Duodenal mucosa (tissue), 2 donors: ENCODE results near the gene SLC18B1.

Source experiments
- H3K27ac ChIP-seq: one replicate; pipeline ENCODE4 v1.7.0; 2013; ENCODE audit warnings: low read depth, low read length
- H3K27me3 ChIP-seq, 2 donors: one replicate each; pipeline ENCODE4 v1.7.0; 2013; ENCODE audit warnings: low read length in 2 of 2, control low read depth in 1 of 2; ENCODE audit not compliant: insufficient read depth in 2 of 2, control insufficient read depth in 1 of 2
- H3K36me3 ChIP-seq, 2 donors: one replicate each; pipeline ENCODE4 v1.7.0; 2013; ENCODE audit warnings: low read length in 2 of 2, control low read depth in 1 of 2; ENCODE audit not compliant: insufficient read depth in 2 of 2, control insufficient read depth in 1 of 2
- H3K4me1 ChIP-seq, 2 donors: one replicate each; pipeline ENCODE4 v1.7.0; 2013; ENCODE audit warnings: low read length in 2 of 2, control low read depth in 1 of 2; ENCODE audit not compliant: insufficient read depth in 2 of 2, control insufficient read depth in 1 of 2
- H3K4me3 ChIP-seq, 2 donors: one replicate each; pipeline ENCODE4 v1.7.0; 2013; ENCODE audit warnings: low read length in 2 of 2, low read depth in 1 of 2
- H3K9ac ChIP-seq, 2 donors: one replicate each; pipeline ENCODE4 v1.7.0; 2013; ENCODE audit warnings: low read length in 2 of 2, low read depth in 1 of 2
- H3K9me3 ChIP-seq, 2 donors: one replicate each; pipeline ENCODE4 v1.7.0; 2013; ENCODE audit warnings: low read length in 2 of 2, control low read depth in 1 of 2; ENCODE audit not compliant: control insufficient read depth in 1 of 2

Gene SLC18B1

DNA sequence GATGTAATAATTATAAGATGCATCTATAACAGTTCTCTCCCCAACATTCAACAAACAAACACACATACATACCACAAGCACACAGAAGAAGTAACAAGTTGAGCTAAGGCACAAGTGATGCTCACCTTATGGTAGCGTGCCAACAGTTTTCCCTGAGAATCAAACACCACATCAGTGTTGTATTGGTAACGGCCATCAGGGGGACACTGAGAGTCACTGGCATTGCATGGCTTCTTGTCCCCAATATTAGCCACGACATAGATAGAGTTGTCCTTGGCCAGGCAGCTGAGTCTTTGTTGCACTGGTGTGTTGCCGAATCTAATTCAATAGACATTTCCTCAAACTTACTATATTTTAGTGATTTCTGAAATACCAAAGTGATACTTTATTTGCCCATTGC is 69.8 kb downstream of the SLC18B1 start:
- Histone ChIP-seq H3K9me3 (no peaks in the 10 kb centered on the region), H3K9ac (no peak overlapping the region), H3K27ac (no peak overlapping the region), H3K27me3 (no peaks in the 10 kb centered on the region), H3K36me3 (no peaks in the 10 kb centered on the region), H3K4me3 (no peak overlapping the region), H3K4me1 (no peaks in the 10 kb centered on the region)

DNA sequence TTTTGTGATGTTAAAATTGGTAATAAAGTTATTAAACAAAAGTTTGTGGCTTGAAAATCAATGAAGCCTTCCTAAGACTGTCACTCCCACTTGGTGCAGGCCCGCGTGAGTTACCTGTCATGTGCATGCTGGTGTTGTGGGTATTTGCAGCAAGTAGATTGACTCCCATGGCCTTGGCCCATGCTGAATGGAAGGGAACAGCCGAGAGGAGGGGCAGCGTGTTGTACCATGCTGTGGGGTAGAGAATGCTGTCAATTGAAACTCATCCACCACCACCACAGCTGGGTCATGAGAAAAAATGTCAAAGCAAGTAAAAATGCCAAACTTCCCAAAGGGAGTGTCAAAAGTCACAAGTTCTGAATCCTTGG is 71.8 kb downstream of the SLC18B1 start:
- Histone ChIP-seq H3K4me3 (no peak overlapping the region), H3K27ac (no peak overlapping the region), H3K27me3 (no peaks in the 10 kb centered on the region), H3K4me1 (no peaks in the 10 kb centered on the region), H3K36me3 (no peaks in the 10 kb centered on the region), H3K9ac (no peak overlapping the region), H3K9me3 (no peaks in the 10 kb centered on the region)

DNA sequence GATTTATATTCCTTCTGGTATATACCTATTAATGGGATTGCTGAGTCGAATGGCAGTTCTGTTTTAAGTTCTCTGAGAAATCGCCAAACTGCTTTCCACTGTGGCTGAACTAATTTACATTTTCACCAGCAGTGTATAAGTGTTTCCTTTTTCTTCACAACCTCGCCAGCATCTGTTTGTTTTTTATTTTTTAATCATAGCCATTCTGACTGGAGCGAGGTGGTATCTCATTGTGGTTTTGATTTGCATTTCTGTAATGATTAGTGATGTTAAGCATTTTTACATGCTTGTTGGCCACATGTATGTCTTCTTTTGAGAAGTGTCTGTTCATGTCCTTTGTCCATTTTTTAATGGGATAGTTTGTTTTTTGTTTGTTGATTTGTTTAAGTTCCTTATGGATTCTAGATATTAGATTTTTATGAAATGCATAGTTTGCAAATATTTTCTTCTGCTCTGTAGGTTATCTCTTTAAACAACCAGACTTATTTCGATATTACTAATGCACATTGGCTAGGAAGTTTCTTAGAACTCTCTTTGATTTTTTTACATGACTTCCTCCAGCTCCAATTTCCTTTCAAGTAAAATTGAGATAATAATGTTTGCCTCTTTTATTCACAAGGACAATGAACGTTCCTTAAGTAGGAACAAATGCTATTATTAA is 72.4 kb downstream of the SLC18B1 start:
- no peak overlapping the region for H3K9ac ChIP-seq
- no peak overlapping the region for H3K27ac ChIP-seq
- H3K4me1 ChIP-seq = no peaks in the 10 kb centered on the region
- H3K36me3 ChIP-seq = no peaks in the 10 kb centered on the region
- H3K9me3 ChIP-seq = no peaks in the 10 kb centered on the region
- H3K4me3 ChIP-seq = no peak overlapping the region
- H3K27me3 ChIP-seq = no peaks in the 10 kb centered on the region

DNA sequence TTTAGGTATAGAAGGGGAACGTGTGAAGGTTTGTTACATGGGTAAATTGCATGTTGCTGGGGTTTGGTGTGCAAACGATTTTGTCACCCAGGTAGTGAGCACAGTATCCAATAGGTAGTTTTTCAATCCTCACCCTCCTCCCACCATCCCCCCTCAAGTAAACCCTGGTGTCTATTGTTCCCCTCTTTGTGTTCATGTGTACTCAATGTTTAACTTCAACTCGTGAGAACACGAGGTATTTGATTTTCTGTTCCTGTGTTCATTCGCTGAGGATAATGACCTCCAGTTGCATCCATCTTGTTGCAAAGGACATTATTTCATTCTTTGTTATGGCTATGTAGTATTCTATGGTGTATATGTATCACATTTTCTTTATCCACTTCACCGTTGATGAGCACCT is 73.0 kb downstream of the SLC18B1 start:
- H3K9ac ChIP-seq = no peak overlapping the region
- H3K9me3 ChIP-seq = no peaks in the 10 kb centered on the region
- H3K27me3 ChIP-seq = no peaks in the 10 kb centered on the region
- H3K4me1 ChIP-seq = no peaks in the 10 kb centered on the region
- H3K4me3 ChIP-seq = no peak overlapping the region
- no peaks in the 10 kb centered on the region for H3K36me3 ChIP-seq
- no peak overlapping the region for H3K27ac ChIP-seq

DNA sequence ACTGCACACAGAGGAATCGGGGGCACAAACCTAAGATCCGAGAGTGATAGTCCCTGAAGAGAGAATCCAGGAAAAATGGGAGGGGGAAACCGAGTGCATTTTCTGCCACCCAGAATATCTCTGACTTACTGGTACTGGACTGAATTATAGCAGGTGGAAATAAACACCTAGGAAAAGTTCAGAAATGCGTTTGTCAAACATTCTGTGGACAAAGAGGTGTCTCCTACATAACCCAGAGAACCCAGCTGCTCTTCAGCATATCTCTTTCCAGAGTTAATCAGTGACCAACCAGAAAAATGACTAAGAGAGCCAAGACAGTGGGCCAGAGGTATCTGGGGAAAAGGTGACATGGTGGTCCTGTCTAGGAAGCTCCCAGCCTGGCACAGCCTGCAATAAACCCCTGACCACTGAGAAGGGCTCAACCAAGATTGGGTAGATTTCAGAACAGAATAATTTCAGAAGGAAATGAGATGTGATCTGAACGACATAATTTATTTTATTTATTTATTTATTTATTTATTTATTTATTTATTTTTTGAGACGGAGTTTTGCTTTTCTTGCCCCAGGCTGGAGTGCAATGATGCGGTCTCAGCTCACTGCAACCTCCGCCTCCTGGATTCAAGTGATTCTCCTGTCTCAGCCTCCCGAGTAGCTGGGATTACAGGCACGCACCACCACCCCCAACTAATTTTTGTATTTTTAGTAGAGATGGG is 78.5 kb downstream of the SLC18B1 start:
- Histone ChIP-seq H3K27ac (no peak overlapping the region), H3K27me3 (no peaks in the 10 kb centered on the region)

More for the DNA sequence above, 78.5 kb downstream of the SLC18B1 start:
- Histone ChIP-seq H3K9me3 (no peaks in the 10 kb centered on the region), H3K4me1 (no peaks in the 10 kb centered on the region), H3K36me3 (no peaks in the 10 kb centered on the region), H3K4me3 (no peak overlapping the region), H3K9ac (no peak overlapping the region)
